Measurements from ENCODE around the gene SEC62.
A peak's percentile ranks its signal among the peaks of the same experiment; 100 is the strongest.
"Not testable (repeated sequence)": the region's sequence is repeated elsewhere in the genome, so short reads cannot be mapped to it uniquely, and the experiment has no call there.

The SEC62 gene

DNA sequence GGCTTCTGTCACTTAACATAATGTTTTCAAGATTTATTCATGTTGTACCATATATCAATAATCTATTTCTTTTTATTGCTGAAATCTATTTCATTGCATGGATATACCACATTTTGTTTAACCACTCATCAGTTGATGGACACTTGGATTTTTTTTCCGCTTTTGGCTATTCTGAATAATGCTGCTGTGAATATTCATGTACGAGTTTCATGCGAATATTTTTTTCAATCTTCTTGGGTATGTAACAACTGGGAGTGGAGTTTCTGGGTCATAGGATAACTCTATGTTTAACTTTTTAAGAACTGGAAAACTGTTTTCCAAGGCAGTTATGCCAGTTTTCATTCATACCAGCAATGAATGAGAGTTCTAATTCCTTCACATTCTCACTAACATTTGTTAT lies 49.5 kb downstream of the SEC62 start:
- no peak for DNase-seq (ENCODE audit: low read depth)

DNA sequence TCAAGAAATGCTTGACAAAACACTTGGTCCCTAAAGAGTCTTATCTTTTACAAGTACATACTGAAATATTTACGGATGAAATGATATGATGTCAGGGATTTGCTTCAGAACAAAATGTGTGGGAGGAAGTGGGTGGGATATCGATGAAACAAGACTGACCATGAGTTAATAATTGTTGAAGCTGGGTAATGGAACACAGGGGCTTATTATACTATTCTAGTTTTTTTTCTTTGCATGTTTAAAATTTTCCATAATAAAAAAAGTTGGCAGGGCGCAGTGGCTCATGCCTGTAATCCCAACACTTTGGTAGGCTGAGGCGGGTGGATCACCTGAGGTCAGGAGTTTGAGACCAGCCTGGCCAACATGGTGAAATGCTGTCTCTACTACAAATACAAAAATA lies 52.7 kb downstream of the SEC62 start:
- DNase-seq (ENCODE audit: low read depth) = not testable (repeated sequence)

DNA sequence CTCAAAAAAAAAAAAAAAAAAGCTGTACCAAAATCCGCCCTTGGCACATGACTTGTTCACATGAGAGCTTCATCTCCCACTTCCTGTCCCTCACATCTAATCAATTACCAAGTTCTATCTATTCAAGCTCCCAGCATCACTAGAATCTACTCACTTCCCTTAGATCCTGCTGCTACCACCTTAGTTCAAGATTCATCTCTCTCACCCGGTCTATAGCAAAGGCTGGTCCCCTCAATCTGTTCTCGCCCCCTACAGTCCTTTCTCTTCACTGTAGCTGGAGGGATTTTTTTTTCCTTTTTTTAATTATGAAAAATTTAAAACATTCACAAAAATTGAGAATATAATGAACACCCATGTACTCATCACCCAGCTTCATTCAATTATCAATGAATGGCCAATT lies 54.5 kb downstream of the SEC62 start:
- DNase-seq (ENCODE audit: low read depth) = no peak

DNA sequence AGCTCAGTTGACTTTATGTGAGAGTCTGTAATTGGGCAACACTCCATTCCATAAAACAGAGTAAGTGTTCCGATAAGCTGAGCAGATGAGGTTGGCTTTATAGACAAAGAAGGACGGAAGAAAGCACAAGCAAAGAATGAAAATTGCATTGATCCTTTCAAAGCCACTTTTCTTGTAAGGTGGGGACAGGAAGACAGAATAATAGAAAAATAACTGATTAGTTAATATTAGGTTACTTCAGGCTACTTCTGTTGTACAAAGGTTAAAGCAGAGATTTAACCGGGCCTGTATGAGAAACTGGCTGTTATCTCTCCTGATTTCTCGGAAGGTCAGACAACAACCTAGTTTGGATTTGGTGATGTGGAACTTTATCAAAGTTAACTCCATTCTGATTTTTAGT lies 55.7 kb downstream of the SEC62 start:
- DNase-seq (ENCODE audit: low read depth) = no peak

DNA sequence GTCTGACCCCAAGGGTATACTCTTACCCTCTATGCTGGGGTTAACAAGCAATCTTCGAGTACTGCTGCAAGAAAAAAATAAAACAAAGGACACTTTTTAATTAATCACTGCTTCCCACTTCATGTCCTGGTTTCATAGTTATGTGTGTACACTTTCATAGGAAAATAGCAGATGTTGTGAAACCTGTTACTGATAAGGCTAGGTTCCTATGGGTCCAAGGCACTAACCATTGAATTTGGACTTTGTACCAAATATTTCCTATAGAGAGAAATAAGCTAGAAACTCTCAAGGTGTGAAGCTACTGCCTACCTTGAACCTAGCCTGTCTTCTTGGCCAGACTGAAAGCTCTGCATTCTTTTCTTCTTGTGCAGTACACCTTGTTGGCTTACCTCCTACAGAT lies 56.6 kb downstream of the SEC62 start:
- DNase-seq (ENCODE audit: low read depth) = no peak

DNA sequence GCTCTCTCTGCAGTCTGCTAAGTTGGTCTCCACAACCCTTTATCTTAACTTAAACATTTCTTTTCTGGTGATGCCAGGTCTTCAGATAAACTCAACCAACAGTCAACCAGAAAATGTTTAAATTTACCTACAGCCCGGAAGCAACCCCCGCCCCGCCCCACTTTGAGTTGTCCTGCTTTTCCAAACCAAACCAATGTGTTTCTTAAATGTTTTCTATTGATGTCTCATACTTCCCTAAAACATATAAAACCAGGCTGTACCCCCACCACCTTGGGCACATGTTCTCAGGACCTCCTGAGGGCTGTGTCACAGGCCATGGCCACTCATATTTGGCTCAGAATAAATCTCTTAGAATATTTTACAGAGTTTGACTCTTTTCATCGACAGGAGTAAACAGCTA lies 58.0 kb downstream of the SEC62 start:
- DNase-seq (ENCODE audit: low read depth) = no peak

DNA sequence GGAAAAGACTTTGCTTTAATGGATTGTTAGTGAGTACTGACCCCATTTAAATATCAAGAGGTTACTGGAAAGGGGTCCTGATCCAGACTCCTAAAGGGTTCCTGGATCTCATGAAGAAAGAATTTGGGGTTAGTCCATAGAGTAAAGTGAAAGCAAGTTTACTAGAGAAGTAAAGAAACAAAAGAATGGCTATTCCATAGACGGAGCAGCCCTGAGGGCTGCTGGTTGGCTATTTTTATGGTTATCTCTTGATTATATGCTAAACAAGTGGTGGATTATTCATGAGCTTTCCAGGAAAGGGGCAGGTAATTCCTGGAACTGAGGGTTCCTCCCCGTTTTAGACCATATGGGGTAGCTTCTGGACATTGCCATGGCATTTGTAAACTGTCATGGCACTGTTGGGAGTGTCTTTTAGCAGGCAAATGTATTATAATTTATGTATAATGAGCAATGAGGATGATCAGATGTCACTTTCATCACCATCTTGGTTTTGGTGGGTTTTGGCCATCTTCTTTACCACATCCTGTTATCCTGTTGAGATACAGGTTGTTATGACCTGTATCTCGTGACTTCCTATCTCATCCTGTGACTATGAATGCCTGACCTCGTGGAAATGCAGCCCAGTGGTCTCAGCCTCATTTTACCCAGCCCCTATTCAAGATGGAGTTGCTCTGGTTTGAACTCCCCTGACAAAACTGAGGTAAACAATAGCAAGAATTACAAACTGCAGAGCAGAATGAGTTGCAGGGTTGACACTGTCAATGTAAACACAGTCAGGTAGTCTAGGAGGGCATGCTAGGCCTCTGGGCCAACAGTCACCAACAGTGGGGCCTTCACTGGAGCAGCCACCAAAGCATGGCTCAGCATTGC lies 60.9 kb downstream of the SEC62 start:
- DNase-seq (ENCODE audit: low read depth) = no peak

DNA sequence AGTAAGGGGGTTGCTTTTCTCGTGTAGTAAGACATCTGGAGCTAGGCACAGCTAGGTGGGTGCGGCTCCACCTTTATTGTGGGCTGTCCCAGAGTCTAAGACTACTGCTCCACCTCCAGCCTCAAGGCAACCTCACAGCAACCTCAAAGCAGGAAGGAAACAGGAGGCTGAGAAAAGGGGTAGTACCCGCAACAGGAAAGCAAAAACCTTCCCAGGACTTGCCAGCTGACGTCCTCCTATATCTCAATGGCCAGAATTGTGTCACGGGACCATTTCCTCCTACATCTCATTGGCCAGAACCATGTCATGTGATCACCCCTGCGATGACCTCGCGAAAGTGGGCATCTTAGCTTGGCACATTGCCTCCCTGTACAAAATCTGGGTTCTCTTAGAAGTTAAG lies 66.9 kb downstream of the SEC62 start:
- DNase-seq (ENCODE audit: low read depth) = no peak

DNA sequence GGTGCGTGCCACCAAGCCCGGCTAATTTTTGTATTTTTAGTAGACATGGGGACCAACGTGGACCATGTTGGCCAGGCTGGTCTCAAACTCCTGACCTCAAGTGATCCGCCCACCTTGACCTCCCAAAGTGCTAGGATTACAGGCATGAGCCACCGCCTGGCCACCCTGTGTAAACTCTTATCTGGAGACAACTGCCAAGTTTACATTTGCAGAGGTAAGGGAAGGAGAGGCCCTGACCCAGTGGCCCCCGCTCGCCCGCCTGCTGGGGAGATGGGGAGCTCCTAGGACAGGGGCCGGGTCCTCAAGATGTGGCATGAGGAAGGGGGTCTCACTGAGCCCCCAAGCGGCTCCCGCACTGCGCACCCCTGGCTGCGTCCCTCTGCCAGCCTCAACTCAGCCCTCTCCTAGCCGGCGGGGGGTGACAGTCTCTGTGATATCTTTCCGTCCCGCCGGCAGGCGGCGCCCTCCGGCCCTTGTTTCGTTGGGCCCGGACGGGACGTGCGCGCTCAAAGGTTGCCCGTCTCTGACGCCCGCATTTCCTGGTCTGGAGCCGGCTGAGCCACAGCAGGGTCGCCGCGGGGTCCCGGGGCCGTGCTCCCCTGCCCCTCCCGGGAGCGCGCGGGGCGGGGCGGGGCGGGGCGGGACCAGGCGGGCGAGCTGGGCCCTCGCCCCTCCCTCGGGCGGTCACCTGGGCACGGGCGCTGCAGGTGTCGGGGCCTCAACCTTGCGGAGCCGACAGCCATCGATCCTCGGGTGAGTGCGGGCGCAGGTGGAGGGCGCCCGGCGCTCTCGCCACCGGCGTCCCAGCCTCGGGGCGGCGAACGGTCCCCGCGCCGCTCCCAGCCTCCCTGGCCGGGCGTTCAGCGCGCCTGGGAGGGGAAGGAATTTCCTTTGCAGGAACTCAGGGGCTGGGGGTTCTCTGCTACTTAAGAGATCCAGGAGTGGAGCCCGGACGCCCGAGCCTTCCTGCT lies 71.1 kb downstream of the SEC62 start, which contains the start of gene GPR160:
GPR160 (plus strand) TSS at position 533 of the 971 bp plus-strand sequence. CDS start 45,978 bp downstream, outside the sequence.
- DNase-seq (ENCODE audit: low read depth) = peak; percentile 62

DNA sequence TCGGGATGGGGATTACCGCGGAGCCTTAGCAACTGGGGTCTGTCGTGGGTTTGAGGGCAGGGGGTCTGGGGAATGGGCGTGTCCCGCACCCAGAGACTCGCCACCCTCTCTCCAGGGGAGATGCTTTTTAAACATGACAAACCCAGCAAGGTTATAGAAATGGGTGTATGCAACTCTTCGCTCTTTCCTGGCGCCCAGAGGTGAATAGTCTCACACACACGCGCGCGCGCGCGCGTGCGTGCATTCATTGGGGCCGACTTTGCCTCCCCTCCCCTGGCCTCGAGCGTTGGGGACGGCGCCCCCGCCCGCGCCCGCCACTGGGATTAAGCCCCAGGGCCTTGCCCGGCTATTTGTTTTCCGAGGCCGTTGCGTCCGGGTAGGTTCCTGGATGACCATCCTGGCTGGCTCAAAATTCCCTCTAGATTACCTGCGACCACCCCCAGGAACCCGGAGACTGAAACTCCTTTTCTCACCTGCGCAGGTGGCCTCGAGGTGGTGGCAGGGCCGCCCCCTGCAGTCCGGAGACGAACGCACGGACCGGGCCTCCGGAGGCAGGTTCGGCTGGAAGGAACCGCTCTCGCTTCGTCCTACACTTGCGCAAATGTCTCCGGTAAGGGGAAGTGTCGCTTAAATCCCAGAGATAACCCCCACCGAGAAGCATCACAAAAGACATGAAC lies 72.0 kb downstream of the SEC62 start:
- no peak for DNase-seq (ENCODE audit: low read depth)

DNA sequence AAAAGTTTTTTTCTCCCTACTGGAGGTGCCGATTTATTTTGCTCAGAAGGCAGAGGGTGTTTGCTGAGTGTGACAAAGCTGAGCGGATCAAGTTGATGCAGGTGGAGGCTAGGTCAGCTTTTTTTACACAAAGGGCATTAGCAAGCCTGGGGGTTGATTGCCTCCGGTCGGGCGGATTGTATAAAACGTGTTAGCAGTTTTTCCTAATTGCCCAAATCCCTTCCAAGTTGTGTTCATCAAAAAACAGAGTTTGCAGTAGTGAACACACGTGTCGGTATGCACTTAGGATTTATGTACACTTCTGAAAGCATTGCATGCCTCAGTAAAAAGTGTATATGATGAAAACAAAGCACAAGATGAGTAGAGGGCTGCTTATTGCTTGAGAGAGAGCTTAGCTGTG lies 73.8 kb downstream of the SEC62 start:
- DNase-seq (ENCODE audit: low read depth) = no peak

DNA sequence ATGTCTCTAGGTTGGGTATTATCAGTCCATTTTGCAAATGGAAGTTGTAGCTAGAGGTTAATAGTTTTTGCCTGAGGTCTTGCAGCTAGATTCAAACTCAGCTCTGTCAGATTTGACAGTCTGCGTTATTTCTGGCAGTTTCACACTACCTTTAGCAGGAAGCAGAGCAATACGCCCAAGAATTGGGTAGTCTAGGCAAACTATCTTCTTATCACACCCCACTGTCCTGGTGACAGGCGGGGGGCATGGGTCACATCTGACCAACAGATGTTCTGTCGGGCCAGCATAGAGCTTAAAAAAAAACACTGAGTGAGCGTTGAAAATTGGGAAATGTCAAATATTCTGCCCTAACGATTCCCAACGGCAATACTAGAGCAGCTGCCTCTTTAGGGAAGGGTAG lies 76.9 kb downstream of the SEC62 start:
- DNase-seq (ENCODE audit: low read depth) = no peak

DNA sequence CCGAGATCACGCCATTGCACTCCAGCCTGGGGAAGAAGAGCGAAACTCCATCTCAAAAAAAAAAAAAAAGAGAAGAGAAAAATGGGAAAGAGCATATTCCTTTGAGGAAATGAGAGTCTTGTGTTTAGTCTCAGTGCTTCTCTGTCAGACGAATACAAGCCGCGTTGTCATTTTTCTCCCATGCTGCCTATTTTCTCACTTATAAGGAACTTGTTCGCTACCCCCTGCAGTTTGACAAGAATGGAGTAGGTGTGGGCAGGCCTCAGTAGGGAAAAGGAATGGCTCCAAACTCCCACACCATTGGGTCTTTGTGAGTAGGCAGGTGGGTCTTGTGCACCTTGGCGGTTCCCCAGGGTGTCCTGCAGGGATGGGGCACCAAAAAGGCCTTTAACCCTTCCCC lies 77.7 kb downstream of the SEC62 start:
- no peak for DNase-seq (ENCODE audit: low read depth)

DNA sequence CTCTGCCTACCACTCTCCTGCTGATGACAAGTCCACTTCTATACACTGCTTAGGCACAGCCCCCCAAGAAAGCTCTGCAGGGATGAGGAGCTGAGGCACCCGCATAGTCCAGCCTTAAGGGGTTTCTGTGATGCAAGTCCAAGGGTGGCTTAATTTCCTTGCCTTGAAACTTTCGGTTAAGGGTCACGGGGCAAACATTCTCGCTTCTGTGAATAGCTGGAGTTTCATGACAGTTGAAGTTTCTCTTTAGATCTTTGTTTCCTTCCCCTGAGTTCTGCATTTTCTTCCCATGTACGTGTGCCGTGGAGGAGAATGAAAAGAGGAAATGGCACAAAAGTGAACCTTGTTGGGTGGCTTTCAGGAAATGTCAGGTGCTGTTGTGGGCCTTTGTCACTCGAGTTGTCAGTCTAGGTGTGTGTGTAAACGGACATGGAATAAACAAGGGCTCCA lies 78.2 kb downstream of the SEC62 start:
- DNase-seq (ENCODE audit: low read depth) = no peak

DNA sequence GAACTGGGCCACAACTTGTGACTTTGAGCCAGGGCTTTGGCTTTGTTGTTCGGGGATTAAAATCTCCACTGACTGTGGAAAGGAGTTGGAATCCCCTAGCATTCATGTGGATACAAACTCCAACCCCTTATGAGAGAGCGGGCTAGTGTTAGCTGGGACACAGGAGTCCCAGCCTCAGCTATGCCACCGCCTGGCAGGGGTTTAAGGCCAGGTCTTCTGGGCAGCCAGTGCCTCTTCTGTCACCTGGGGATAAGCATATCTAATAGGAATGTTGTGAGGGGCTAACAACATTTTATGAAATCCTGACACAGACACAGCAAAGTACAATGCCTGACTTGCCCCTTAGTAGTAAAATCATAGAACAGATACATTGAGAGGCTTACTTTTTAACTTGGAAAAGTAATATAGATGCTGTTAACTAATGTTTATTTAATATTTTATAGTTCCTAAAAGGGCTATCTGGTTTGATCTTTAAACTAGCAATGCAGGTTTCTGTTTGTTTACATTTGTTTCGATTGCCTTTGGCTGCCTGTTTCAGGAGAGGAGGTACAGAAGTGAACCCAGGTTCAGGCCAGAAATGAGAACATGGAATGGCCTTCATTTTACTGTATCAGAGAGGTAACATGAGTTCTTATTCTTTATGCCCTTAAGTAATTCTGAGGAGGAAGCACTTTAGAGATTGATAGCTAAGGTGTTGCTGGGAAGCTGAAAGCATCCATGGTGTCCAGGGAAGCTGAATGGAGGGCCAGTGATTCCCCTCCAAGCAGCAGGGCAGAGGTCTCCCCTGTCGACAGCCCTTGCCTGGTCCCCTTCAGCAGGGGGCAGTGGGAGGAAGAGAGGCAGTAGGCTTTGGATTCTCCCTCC lies 79.9 kb downstream of the SEC62 start:
- no peak for DNase-seq (ENCODE audit: low read depth)

DNA sequence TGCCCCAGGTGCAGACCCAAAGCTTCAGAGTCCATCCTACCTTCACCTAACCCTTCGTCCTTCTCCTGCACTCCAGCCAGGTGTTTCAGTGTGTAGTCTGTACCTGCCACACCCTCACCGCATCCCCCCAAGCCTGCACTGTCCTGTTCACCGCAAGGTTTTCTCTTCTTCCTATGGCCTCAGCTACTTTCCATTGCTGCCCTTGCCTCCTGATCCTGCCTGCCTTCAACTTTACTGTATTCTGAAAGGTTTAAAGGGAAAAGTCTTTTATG lies 80.5 kb downstream of the SEC62 start:
- no peak for DNase-seq (ENCODE audit: low read depth)

All from activated gamma-delta T cell treated with anti-CD3 and anti-CD28 coated beads, Interleukin-2, amount 50 U/mL, for 16 hours (primary cell).